SJSA1 (cell line): ENCODE data around the gene LY6G5B. TPM values are rescaled to one million over a fixed set of nuclear protein-coding genes. Genes with fewer than 3 reads are reported as not detected.
"Not testable (repeated sequence)": the region's sequence is repeated elsewhere in the genome, so short reads cannot be mapped to it uniquely, and the experiment has no call there.

Experiments used
- DNase-seq, 2 experiments: peaks; one replicate each; pipeline ENCODE4 v3.0.0-alpha.2; 2015 to 2020; ENCODE audit warnings: low spot score in 2 of 2, low read depth in 1 of 2
- H3K27ac ChIP-seq: fragments of 250-450 bp; sonication (Bioruptor Pico); 2 replicates; pipeline ENCODE4 v1.5.1; 2020; ENCODE audit warnings: mild to moderate bottlenecking, moderate library complexity
- H3K27me3 ChIP-seq: fragments of 250-450 bp; sonication (Bioruptor Pico); replicated peaks from 2 replicates; pipeline ENCODE4 v1.5.1; 2020; ENCODE audit warnings: mild to moderate bottlenecking, moderate library complexity
- H3K36me3 ChIP-seq: fragments of 250-450 bp; sonication (Bioruptor Pico); 2 replicates; pipeline ENCODE4 v1.5.1; 2020; ENCODE audit warnings: mild to moderate bottlenecking
- H3K4me1 ChIP-seq: fragments of 250-450 bp; sonication (Bioruptor Pico); replicated peaks from 2 replicates; pipeline ENCODE4 v1.6.1; 2021; ENCODE audit warnings: mild to moderate bottlenecking
- H3K4me3 ChIP-seq: fragments of 250-450 bp; sonication (Bioruptor Pico); 2 replicates; pipeline ENCODE4 v1.5.1; 2020; ENCODE audit warnings: mild to moderate bottlenecking
- H3K9me3 ChIP-seq: fragments of 250-450 bp; sonication (Bioruptor Pico); replicated peaks from 2 replicates; pipeline ENCODE4 v1.5.1; 2020; ENCODE audit warnings: mild to moderate bottlenecking
- total RNA-seq: library from RNA; depleted of rRNA; stranded (reverse); fragments of >200 nt; shearing (Covaris generic); gene quantifications from 2 replicates; pipeline ENCODE4 v1.2.3, GENCODE V29; 2014

The LY6G5B gene
- total RNA-seq, 1 experiment from 2014 or later = 1.6 TPM

DNA sequence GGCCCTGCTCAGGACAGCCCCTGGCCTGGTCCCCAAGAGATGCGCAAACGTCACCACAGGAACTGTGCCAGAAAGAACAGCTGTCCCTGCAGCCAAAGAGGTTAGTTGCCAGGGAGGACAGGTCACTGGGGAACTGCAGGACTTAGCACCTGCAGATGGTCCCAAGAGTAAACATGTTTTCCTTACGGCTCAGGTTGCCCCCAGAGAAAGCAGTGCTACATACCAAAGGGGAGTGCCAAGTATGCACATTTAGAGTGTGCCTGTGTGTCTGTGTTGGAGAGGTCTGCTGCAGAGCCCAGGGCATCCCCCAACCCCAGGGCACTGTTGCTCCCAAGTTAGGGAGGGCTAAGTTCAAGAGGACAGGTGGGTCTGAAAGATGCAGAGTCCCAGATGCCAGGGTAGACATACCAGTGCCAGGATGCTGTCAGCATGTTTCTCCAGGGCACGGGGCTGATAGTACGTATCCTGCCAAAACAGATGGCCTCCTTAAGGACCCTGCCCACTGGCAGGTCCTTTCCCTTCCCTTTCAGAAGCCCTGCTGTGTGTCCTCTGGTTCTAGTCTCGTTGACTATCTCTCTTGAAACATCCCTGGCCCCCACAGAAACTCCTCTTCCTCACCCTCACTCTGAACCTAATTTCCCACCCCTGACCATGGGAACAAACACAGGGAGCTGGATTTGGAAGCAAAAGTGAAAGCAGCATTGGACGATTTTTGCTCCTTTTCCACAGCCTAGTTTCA is 32.1 kb downstream of the LY6G5B start:
- Histone ChIP-seq H3K27ac (peak overlapping the region; percentile 84; the same call in 1 of the 2 replicates), H3K27me3 (no peaks in the 10 kb centered on the region), H3K9me3 (no peaks in the 10 kb centered on the region), H3K4me3 (peak overlapping the region; percentile 65), H3K36me3 (peaks cover 25% of the 10 kb centered on the region), H3K4me1 (peaks cover 21% of the 10 kb centered on the region)
- no peak for DNase-seq

DNA sequence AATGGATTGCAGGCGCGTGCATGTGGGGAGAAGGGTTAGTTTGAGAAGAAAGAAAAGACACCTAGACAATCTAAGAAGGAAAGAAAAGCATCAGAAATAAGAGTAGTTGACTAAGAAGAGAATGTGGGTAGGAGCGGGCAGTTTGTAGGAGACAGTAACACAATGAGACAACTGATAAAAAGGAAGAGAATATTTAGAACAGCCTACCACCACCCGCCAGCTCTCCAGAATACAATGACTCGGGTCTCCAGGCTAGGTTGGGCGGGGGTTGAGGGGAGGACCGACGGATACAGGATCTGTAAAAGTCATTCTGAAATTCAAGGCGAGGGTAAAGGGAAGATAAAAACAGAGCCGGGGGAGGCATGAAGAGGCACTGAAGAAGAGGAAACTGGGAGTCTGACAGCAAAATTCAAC is 32.6 kb downstream of the LY6G5B start:
- Histone ChIP-seq H3K36me3 (peaks cover 19% of the 10 kb centered on the region), H3K27ac (peak overlapping the region; percentile 84), H3K4me1 (peaks cover 21% of the 10 kb centered on the region), H3K27me3 (no peaks in the 10 kb centered on the region), H3K4me3 (peak overlapping the region; percentile 65), H3K9me3 (no peaks in the 10 kb centered on the region)
- no peak for DNase-seq

DNA sequence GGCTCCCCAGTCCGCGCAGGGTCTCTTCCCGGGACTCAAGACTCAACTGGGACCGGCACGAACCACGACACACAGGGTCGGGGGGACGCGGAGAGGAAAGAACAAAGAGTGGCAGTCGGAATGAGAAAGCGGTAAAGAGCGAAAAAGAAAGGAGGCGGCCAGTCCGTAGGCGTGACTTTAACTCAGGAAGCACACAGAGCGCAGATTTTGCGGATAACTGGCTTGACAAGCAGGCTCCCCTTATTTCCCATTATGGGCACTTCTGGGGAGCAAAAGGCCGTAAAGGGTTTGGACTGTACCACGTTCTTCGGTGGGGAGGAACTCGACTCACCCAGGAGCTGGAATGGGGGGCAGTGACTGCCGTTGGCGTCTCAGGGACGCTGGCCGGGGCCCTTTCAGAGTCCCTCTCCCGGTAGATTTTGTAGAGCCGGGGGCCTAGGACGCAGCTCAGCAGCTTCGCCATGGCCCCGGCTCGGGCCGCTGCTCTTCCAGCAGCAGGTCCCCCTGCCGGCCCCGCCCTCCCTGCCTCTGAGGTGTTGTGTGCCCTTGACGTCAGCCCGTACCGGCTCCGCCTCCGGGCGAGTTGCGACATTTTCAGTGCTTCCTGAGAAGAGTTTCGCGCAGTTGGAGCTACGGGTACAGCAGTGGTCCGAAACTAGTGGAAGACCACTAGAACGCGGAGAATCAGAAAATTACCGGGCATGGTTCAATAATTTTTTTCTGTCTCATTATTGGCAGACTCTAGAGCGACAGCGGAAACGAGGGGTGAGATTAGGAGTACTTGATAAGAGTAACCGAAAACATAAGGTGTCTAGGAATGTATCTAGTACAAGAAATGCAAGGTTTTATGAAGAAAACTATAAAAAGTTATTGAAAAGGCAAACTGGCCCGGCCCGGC is 33.3 kb downstream of the LY6G5B start, which contains the start of gene ABHD16A:
TSS of gene ABHD16A (minus strand) at position 506 of the 898 bp plus-strand sequence. CDS start at position 463, 43 bp downstream.
- peak within 1 kb of the TSS; percentile 84 for H3K27ac ChIP-seq
- peaks cover 14% of the 10 kb centered on the region for H3K36me3 ChIP-seq
- no peaks in the 10 kb centered on the region for H3K27me3 ChIP-seq
- H3K9me3 ChIP-seq = no peaks in the 10 kb centered on the region
- H3K4me1 ChIP-seq = peaks cover 21% of the 10 kb centered on the region
- peak within 1 kb of the TSS; percentile 65 for H3K4me3 ChIP-seq
- peak; percentile 95 to 99 for DNase-seq

DNA sequence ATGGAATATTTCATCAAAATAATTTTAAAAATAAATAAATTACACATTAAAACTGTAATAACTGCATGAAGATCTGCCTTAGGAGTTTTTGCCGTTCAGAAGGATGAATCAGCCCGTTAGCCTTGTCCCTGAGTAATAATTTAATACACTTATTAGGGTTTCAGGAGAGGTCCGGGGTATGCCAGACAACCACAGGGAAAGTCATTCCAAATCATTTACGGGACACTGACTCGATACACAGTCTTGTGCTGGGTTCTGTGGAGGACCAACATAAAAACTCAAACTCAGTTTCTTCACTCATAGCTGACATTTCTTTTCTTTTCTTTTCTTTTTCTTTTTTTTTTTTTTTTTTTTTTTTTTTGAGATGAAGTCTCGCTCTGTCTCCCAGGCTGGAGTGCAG is 36.2 kb downstream of the LY6G5B start:
- no peak for DNase-seq
- Histone ChIP-seq H3K27ac (no peak overlapping the region), H3K27me3 (no peaks in the 10 kb centered on the region), H3K4me3 (no peak overlapping the region), H3K4me1 (peaks cover 21% of the 10 kb centered on the region), H3K36me3 (0 out of 2 replicates have a peak, but pooled peaks cover 4% of the 10 kb centered on the region), H3K9me3 (no peaks in the 10 kb centered on the region)

DNA sequence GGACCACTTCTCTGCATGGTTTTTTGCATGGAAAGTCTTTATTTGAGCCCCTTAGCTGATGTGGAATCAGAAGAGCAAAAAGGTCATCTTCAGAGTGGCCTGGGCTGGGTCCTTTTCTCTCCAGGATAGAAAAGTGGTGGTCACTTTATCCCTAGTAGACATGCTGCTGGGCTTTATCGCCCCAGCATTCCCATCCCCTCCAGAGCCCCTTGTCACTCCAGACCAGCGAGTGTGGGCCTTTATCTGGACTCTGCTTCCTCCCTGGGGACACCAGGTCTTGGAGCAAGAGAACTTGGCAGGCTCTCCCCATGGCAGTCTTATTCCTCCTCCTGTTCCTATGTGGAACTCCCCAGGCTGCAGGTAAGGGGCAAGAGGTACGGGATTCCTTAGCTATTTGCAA is 36.8 kb downstream of the LY6G5B start, which contains the start of gene LY6G6F:
TSS of gene LY6G6F (plus strand) at position 268 of the 400 bp plus-strand sequence. CDS start at position 309, 41 bp downstream.
- peaks cover 19% of the 10 kb centered on the region for H3K4me1 ChIP-seq
- no peak within 1 kb of the TSS for H3K4me3 ChIP-seq
- 0 out of 2 replicates have a peak, but pooled peaks cover under 1% of the 10 kb centered on the region for H3K36me3 ChIP-seq
- H3K9me3 ChIP-seq = no peaks in the 10 kb centered on the region
- DNase-seq = no peak
- no peak within 1 kb of the TSS for H3K27ac ChIP-seq
- H3K27me3 ChIP-seq = no peaks in the 10 kb centered on the region

DNA sequence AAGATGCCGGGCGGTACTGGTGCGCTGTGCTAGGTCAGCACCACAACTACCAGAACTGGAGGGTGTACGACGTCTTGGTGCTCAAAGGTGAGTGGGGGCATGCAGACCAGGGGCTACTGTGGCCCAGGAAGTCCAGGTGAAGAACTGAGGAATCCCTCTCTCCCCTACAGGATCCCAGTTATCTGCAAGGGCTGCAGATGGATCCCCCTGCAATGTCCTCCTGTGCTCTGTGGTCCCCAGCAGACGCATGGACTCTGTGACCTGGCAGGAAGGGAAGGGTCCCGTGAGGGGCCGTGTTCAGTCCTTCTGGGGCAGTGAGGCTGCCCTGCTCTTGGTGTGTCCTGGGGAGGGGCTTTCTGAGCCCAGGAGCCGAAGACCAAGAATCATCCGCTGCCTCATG is 37.9 kb downstream of the LY6G5B start:
- Histone ChIP-seq H3K9me3 (no peaks in the 10 kb centered on the region), H3K36me3 (no peaks in the 10 kb centered on the region), H3K4me3 (no peak overlapping the region), H3K27ac (no peak overlapping the region), H3K27me3 (no peaks in the 10 kb centered on the region), H3K4me1 (peaks cover 15% of the 10 kb centered on the region)
- DNase-seq = no peak

DNA sequence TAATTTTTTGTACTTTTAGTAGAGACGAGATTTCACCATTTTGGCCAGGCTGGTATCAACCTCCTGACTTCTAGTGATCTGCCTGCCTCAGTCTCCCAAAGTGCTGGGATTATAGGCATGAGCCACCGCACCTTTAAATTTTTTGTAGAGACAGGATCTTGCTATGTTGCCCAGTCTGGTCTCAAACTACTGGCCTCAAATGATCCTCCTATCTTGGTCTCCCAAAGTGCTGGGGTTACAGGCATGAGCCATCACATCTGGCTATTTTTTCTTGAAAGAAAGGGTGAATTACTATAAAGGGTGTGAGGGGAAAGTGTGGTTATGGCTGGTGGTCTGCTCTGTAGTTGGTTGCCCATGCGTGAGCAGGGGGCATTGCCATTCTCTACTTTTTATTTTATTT is 38.4 kb downstream of the LY6G5B start:
- H3K9me3 ChIP-seq = no peaks in the 10 kb centered on the region
- DNase-seq = no peak
- peaks cover 15% of the 10 kb centered on the region for H3K4me1 ChIP-seq
- no peaks in the 10 kb centered on the region for H3K36me3 ChIP-seq
- H3K27ac ChIP-seq = no peak overlapping the region
- no peak overlapping the region for H3K4me3 ChIP-seq
- H3K27me3 ChIP-seq = no peaks in the 10 kb centered on the region

DNA sequence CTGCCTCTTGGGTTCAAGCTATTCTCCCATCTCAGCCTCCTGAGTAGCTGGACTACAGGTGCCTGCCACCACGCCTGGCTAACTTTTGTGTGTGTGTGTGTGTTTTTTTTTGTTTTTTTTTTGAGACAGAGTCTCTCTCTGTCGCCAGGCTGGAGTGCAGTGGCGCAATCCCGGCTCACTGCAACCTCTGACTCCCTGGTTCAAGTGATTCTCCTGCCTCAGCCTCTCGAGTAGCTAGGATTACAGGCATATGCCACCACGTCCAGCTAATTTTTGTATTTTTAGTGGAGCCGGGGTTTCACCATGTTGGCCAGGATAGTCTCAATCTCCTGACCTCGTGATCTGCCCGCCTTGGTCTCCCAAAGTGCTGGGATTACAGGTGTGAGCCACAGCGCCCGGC is 39.4 kb downstream of the LY6G5B start:
- H3K36me3 ChIP-seq, H3K27ac ChIP-seq, H3K9me3 ChIP-seq, H3K27me3 ChIP-seq, DNase-seq, H3K4me1 ChIP-seq, H3K4me3 ChIP-seq: not testable (repeated sequence)

DNA sequence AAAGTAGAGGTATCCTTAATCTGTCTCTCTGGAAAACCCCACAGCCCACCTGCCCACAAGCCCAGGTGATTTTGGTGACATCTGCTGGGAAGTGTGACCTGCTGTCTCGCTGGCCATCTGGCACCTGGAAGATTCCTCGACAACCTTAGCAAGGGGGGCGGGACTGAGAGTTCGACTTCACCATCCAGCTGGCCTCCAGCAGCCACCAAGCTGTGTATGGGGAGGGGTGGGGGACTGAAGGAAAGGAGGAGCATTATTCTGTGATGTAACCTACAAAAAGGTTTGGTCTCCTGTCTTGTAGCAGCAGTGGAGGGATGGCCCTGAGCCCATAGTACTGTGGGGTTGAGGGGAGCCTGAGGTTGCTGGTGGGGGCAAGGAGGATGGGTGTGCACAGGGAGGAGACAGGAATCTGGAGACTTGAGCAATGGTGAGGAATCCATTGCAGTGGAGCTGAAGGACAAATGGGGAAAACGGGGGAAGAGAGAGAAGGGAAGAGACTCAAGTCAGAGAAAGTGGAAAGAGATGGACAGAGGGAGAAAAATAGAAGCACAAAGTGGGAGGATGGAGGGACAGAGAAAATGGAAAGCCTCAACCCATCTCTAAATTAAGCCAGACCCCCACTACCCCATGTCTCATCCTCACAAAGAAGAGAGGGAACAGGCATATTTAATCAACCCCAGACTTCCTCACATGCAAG is 40.9 kb downstream of the LY6G5B start:
- peaks cover 3% of the 10 kb centered on the region; the same call in 1 of the 2 replicates for H3K4me1 ChIP-seq
- no peaks in the 10 kb centered on the region for H3K27me3 ChIP-seq
- no peaks in the 10 kb centered on the region for H3K36me3 ChIP-seq
- H3K27ac ChIP-seq = no peak overlapping the region
- no peak for DNase-seq
- no peak overlapping the region for H3K4me3 ChIP-seq
- no peaks in the 10 kb centered on the region for H3K9me3 ChIP-seq

DNA sequence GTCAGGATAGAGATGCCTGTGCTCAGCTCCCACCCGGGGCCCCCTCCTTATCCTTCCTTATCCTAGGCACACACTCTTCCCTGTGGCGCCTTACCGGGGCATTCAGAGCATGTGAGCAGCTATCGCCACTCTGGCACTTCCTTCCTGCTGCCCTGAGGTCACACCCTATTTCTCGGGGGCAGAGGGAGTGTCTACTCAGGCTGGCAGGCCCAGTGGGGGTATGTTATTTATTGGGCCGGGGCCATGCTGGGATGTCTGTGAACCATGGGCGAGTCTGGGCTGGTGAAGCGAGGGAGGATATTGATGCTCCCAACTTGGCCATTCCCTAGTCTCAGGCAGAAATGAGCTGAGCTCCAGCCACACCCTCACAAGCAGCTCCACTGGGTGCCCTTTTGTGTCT is 41.5 kb downstream of the LY6G5B start:
- H3K27me3 ChIP-seq = no peaks in the 10 kb centered on the region
- H3K4me1 ChIP-seq = peaks cover 3% of the 10 kb centered on the region; the same call in 1 of the 2 replicates
- no peaks in the 10 kb centered on the region for H3K36me3 ChIP-seq
- H3K4me3 ChIP-seq = no peak overlapping the region
- no peak for DNase-seq
- H3K27ac ChIP-seq = no peak overlapping the region
- H3K9me3 ChIP-seq = no peaks in the 10 kb centered on the region

DNA sequence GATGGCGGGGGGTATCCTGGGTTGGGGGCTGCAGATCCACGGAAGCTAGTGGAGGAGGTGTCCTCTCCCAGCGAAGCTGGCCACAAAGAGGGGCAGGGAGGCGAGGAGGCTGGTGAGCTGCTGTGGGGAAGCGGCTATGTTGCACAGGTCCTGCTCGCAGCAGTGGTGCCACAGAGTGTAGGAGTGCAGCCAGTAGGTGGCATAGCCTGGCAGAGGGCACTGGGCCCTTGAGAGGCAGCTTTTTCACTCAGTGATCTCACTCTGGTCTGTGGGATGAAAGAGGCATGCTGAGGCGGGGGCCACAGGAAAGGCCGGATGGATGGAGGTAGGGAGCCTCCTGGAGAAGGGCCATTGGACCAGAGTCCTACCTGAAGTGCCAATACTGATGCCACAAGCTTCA is 42.5 kb downstream of the LY6G5B start:
- Histone ChIP-seq H3K27ac (no peak overlapping the region), H3K4me1 (peaks cover 3% of the 10 kb centered on the region; the same call in 1 of the 2 replicates), H3K36me3 (no peaks in the 10 kb centered on the region), H3K27me3 (no peaks in the 10 kb centered on the region), H3K4me3 (no peak overlapping the region), H3K9me3 (no peaks in the 10 kb centered on the region)
- no peak for DNase-seq

DNA sequence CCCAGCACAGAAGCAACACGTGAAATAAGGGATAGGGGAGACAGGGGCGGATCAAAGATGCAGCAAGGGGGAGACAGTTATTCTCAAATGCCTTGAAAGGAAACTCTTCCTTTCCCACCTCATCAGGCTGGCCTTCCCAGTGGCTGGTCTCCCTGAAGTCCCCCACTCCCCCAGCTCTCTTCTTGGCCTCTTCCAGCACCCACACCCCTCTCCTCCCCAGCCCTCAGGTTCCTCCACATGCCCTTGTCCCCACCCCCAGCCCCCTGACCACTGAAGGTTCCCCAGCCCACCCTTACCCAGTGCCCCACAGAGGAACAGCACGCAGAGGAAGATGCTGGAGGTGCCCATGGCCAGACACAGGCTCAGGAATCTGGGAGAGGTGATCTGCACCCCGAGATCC is 43.7 kb downstream of the LY6G5B start:
- no peak for DNase-seq
- no peaks in the 10 kb centered on the region for H3K36me3 ChIP-seq
- no peak overlapping the region for H3K27ac ChIP-seq
- peaks cover 3% of the 10 kb centered on the region; the same call in 1 of the 2 replicates for H3K4me1 ChIP-seq
- no peaks in the 10 kb centered on the region for H3K27me3 ChIP-seq
- H3K4me3 ChIP-seq = no peak overlapping the region
- H3K9me3 ChIP-seq = no peaks in the 10 kb centered on the region

DNA sequence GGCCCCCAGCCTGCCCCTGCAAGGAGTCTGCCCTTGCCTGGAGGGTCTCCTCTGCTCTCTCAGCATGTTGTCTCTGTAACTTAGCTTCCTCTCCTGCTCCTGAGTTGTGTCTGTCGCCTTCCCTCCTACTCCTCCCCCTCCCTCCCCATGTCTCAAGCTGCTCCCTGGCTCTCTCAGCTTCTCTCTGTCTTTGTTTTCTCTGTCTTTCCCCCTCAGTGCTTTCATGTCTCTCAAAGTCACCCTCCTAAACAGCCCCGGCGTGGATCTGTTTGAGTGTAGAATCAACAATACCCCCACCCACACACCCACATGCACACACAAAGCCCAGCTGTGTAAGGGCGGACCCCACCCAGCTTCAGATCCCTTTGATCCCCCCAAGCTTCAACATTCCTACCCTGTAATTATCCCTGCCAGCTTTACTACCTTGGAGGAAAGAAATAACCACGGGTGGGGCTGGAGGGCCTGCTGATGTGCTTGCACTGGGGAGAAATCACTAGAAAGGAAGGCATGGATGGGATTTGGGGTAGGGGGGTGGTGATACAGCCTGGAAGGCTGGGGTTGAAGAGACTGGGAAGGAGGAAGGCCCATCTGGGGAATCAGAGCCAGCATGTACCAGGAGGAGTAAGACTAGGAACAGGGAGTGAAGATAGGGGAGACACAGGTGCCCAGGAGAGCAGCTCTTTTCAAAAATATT is 44.4 kb downstream of the LY6G5B start:
- Histone ChIP-seq H3K27ac (no peak overlapping the region), H3K4me3 (no peak overlapping the region), H3K9me3 (no peaks in the 10 kb centered on the region), H3K36me3 (no peaks in the 10 kb centered on the region), H3K4me1 (peaks cover 3% of the 10 kb centered on the region; the same call in 1 of the 2 replicates), H3K27me3 (no peaks in the 10 kb centered on the region)
- DNase-seq = no peak
